Endothelial cell of umbilical vein (primary cell): ENCODE results near the gene PM20D2. TPM values are rescaled to one million over a fixed set of nuclear protein-coding genes. Genes with fewer than 3 reads are reported as not detected.

Source experiments
- BruUV-seq: library from RNA; stranded (reverse); fragments of 400-500 nt; replicated peaks from 2 replicates; lab custom pipeline; 2021; lab: Mats Ljungman, UMichigan
- CTCF ChIA-PET: fragments of 300-600, 350-600 bp; sonication (Branson Sonifier 250); formaldehyde crosslinking; loops from one replicate; lab custom pipeline; 2021; ENCODE audit warnings: antibody characterized with exemption, inconsistent platforms; lab: Charles Lee
- POLR2A ChIA-PET: fragments of 300-600, 350-600 bp; sonication (Branson Sonifier 250); formaldehyde crosslinking; loops from one replicate; lab custom pipeline; 2021; ENCODE audit warnings: antibody characterized with exemption, inconsistent platforms; lab: Charles Lee
- DNase-seq: peaks from one replicate; pipeline ENCODE4 v3.0.0-alpha.2; 2011; ENCODE audit warnings: low read depth, low spot score
- FAIRE-seq: peaks from 2 replicates; lab custom pipeline; 2011; peaks lifted over from hg19 to GRCh38; lab: Jason Lieb, UNC
- H2AFZ ChIP-seq: 2 replicates; pipeline ENCODE4 v1.6.0; 2012; ENCODE audit warnings: low read depth, low read length, control low read depth, inconsistent platforms
- H3K27ac ChIP-seq: 2 replicates; pipeline ENCODE4 v1.5.1; 2011; ENCODE audit warnings: low read depth, mild to moderate bottlenecking, control low read depth, low read length, moderate library complexity; ENCODE audit not compliant: insufficient read depth
- H3K27me3 ChIP-seq, 2 experiments: 2 replicates each; pipeline versions ENCODE4 v1.6.0 to v1.6.1; 2011; ENCODE audit warnings: low read length in 2 of 2, mixed read lengths in 1 of 2; ENCODE audit not compliant: control insufficient read depth in 2 of 2, insufficient read depth in 2 of 2
- H3K36me3 ChIP-seq, 2 experiments: 2 replicates in 1 of 2; 3 replicates in 1 of 2; pipeline ENCODE4 v1.5.1; 2011; ENCODE audit warnings: low read length in 2 of 2, mild to moderate bottlenecking in 1 of 2, moderate library complexity in 1 of 2; ENCODE audit not compliant: control insufficient read depth in 2 of 2, insufficient read depth in 2 of 2; ENCODE audit errors: extremely low read depth in 1 of 2
- H3K4me1 ChIP-seq: 3 replicates; pipeline ENCODE4 v1.5.1; 2011; ENCODE audit warnings: mild to moderate bottlenecking, low read length; ENCODE audit not compliant: control insufficient read depth, insufficient read depth; ENCODE audit errors: extremely low read depth
- H3K4me2 ChIP-seq: 2 replicates; pipeline ENCODE4 v1.6.1; 2011; ENCODE audit warnings: low read length, control low read depth, mixed read lengths; ENCODE audit not compliant: insufficient read depth
- H3K4me3 ChIP-seq, 3 experiments: fragments of 200-600 bp in 1 of 3; sonication (generic), shearing (Covaris generic) in 1 of 3; replicated peaks in 1 of 3; 2 replicates each; pipeline ENCODE4 v1.5.1; 2011 to 2016; ENCODE audit warnings: control low read depth in 3 of 3, low read length in 3 of 3, mild to moderate bottlenecking in 2 of 3, inconsistent platforms in 1 of 3, low read depth in 1 of 3, moderate library complexity in 1 of 3; ENCODE audit not compliant: insufficient read depth in 1 of 3
- H3K79me2 ChIP-seq: 2 replicates; pipeline ENCODE4 v1.6.0; 2012; ENCODE audit warnings: low read length, inconsistent platforms; ENCODE audit not compliant: control insufficient read depth, insufficient read depth
- H3K9ac ChIP-seq: replicated peaks from 2 replicates; pipeline ENCODE3; 2011; ENCODE audit warnings: low read length, control low read depth; ENCODE audit not compliant: insufficient read depth; ENCODE audit errors: extremely low read depth
- H3K9me1 ChIP-seq: replicated peaks from 3 replicates; pipeline ENCODE4 v1.6.0; 2011; ENCODE audit warnings: mild to moderate bottlenecking, low read length; ENCODE audit not compliant: control insufficient read depth, insufficient read depth; ENCODE audit errors: extremely low read depth
- H3K9me3 ChIP-seq: replicated peaks from 2 replicates; pipeline ENCODE4 v1.5.1; 2012; ENCODE audit warnings: low read length, inconsistent platforms; ENCODE audit not compliant: control insufficient read depth, insufficient read depth
- H4K20me1 ChIP-seq: replicated peaks from 2 replicates; pipeline ENCODE3; 2011; ENCODE audit warnings: mild to moderate bottlenecking, low read length; ENCODE audit not compliant: control insufficient read depth, insufficient read depth; ENCODE audit errors: extremely low read depth
- CTCF ChIP-seq, 2 donors: IDR thresholded peaks; 1 replicate in 1 of 2; 2 replicates in 1 of 2; pipeline ENCODE4 v1.5.1; 2011; ENCODE audit warnings: low read length in 2 of 2, mild to moderate bottlenecking in 2 of 2, moderate library complexity in 2 of 2, control low read depth in 1 of 2, inconsistent platforms in 1 of 2, low read depth in 1 of 2; ENCODE audit not compliant: insufficient read depth in 1 of 2; ENCODE audit errors: extremely low read depth in 1 of 2
- EZH2 ChIP-seq: IDR thresholded peaks from 2 replicates; pipeline ENCODE4 v1.6.1; 2012; ENCODE audit warnings: borderline replicate concordance, low read depth, mild to moderate bottlenecking, moderate library complexity, low read length, inconsistent platforms; ENCODE audit not compliant: severe bottlenecking
- FOS ChIP-seq: IDR thresholded peaks from 2 replicates; pipeline ENCODE4 v1.6.1; 2011; ENCODE audit warnings: mild to moderate bottlenecking, low read length, moderate library complexity, borderline replicate concordance; ENCODE audit not compliant: insufficient read depth
- GATA2 ChIP-seq: IDR thresholded peaks from 2 replicates; pipeline ENCODE4 v1.7.0; 2011; ENCODE audit warnings: low read depth, mild to moderate bottlenecking, moderate library complexity, mixed read lengths, low read length; ENCODE audit not compliant: insufficient read length, insufficient read depth
- JUN ChIP-seq: IDR thresholded peaks from 2 replicates; pipeline ENCODE4 v1.6.1; 2011; ENCODE audit warnings: borderline replicate concordance, low read depth; ENCODE audit not compliant: insufficient read length, insufficient read depth
- MAX ChIP-seq: IDR thresholded peaks from 2 replicates; pipeline ENCODE4 v1.6.1; 2011; ENCODE audit not compliant: insufficient read depth, insufficient read length
- MYC ChIP-seq: IDR thresholded peaks from one replicate; pipeline ENCODE4 v1.6.1; 2011; ENCODE audit warnings: mild to moderate bottlenecking, low read depth, low read length
- POLR2A ChIP-seq: IDR thresholded peaks from 2 replicates; pipeline ENCODE4 v1.6.1; 2012; ENCODE audit warnings: low read depth, mild to moderate bottlenecking, control low read depth, low read length
- dilution Hi-C: fragments of 300-500 bp; cut with MboI; formaldehyde crosslinking; loops from one replicate; pipeline ENCODE4 v1.15.0; 2019; ENCODE audit warnings: low sequenced_read_pairs; ENCODE audit not compliant: extremely low pct_ligation_motif_present
- intact Hi-C: fragments of 100-400 bp; cut with micrococcal nuclease; formaldehyde crosslinking; loops from one replicate; pipeline ENCODE4 v1.10.0; 2022
- polyA plus RNA-seq, 4 experiments: library from polyadenylated mRNA; depleted of rRNA in 3 of 4; stranded (reverse) in 3 of 4; unstranded in 1 of 4; fragments of >200 nt; gene quantifications; 2 replicates each; pipeline versions ENCODE4 v1.2.1 to v1.2.3, GENCODE V29; 2011 to 2012; ENCODE audit warnings: missing spikeins in 1 of 4
- total RNA-seq: library from RNA; stranded (reverse); gene quantifications from 2 replicates; pipeline ENCODE4 v1.2.3, GENCODE V29; 2021

PM20D2 gene
- total and polyA plus RNA-seq, 2 donors (not counting 3 experiments of a cell fraction or from before 2014, with no cell fraction given), result 3.0 to 10.9 TPM

- H3K27ac ChIP-seq, result no peak overlapping the region
- FAIRE-seq (no peak), DNase-seq (no peak)
- CTCF ChIA-PET, result no interaction called here
- BruUV-seq, result no TSS peak
- H3K9me3 ChIP-seq, result no peaks in the 10 kb centered on the region
- TF ChIP-seq FOS (no peak), MAX (no peak), GATA2 (no peak), CTCF (IDR thresholded peaks at IDR 0.05; ENCODE audit: extremely low read depth in 1 of 2, insufficient read depth in 1 of 2, low read depth in 1 of 2, low read length in 2 of 2) (no peak), POLR2A (no peak), EZH2 (no peak), JUN (no peak), MYC (no peak)
- H3K4me2 ChIP-seq, result no peak overlapping the region
- H3K9me1 ChIP-seq, result no peaks in the 10 kb centered on the region
- no peaks in the 10 kb centered on the region for H3K79me2 ChIP-seq
- dilution Hi-C loops (no loop called here), intact Hi-C loops (no loop called here)
- H4K20me1 ChIP-seq, result no peaks in the 10 kb centered on the region
- peaks cover 0 to 2% of the 10 kb centered on the region in 2 experiments for H3K27me3 ChIP-seq
- no peaks in the 10 kb centered on the region for H3K36me3 ChIP-seq
- H3K4me1 ChIP-seq, result no peaks in the 10 kb centered on the region
- H2AFZ ChIP-seq, result no peak overlapping the region
- H3K9ac ChIP-seq, result no peak overlapping the region
- POLR2A ChIA-PET, result no interaction called here
- no peak overlapping the region for H3K4me3 ChIP-seq
Observed at GRCh38 chr6:89208551-89208950, 62.7 kb downstream of the PM20D2 start.
